OCI-LY1 (cell line): ENCODE data around the gene TSPYL6.

Source experiments
- EZH2 ChIP-seq: fragments of 200-600 bp; sonication (generic), shearing (Covaris generic); IDR thresholded peaks from 2 replicates; pipeline ENCODE4 v1.8.0; 2017; ENCODE audit warnings: borderline replicate concordance, mixed run types, mild to moderate bottlenecking, antibody characterized with exemption, low read length, moderate library complexity, mixed read lengths
- TF ChIP-seq, protein P1 (sequence below): fragments of 200-600 bp; sonication (generic), shearing (Covaris generic); IDR thresholded peaks from 2 replicates; pipeline ENCODE4 v1.5.1; 2017; ENCODE audit warnings: mild to moderate bottlenecking, antibody characterized with exemption, low read length, moderate library complexity, mixed read lengths

DNA sequence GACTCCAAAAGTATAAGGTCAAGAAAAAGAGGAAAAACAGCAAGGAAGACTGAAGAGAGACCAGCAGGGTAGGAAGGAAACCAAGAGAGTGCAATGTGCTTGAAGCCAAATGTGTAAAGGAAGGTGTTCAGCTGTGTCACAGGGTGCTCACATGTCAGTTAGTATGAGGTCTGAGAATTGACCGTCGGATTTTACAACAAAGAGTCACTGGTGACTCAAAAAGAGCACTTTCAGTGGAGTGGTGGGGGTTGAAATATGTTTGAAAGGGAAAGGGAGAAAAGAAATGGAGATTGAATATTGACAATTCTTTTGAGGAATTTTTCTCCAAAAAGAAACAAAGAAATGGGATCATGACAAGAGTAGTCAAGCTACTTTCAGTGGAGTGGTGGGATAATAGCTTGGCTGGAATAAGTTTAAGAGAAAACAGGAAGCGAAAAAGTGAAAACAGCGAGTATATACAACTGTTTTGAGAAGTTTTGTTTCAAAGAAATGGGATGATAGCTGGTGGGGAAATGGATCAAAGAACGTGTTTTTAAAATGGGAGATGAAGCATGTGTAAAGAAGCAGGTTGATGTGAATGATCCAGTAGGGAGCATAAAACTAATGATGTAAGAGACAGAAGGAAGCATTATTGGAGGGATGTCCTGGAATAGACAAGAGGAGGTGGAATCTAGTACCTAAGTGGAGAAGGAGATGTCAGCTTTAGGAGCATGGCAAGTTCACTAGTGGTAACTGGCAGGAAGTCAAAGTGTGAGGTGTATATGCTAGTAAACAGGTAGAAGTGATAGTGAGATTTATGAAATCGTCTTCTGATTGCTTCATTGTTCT lies 3.6 kb upstream of the TSPYL6 start:
- TF ChIP-seq, protein P1, sequence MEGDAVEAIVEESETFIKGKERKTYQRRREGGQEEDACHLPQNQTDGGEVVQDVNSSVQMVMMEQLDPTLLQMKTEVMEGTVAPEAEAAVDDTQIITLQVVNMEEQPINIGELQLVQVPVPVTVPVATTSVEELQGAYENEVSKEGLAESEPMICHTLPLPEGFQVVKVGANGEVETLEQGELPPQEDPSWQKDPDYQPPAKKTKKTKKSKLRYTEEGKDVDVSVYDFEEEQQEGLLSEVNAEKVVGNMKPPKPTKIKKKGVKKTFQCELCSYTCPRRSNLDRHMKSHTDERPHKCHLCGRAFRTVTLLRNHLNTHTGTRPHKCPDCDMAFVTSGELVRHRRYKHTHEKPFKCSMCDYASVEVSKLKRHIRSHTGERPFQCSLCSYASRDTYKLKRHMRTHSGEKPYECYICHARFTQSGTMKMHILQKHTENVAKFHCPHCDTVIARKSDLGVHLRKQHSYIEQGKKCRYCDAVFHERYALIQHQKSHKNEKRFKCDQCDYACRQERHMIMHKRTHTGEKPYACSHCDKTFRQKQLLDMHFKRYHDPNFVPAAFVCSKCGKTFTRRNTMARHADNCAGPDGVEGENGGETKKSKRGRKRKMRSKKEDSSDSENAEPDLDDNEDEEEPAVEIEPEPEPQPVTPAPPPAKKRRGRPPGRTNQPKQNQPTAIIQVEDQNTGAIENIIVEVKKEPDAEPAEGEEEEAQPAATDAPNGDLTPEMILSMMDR, result no peak
- TF ChIP-seq EZH2, result no peak
